ENCODE results near the gene TBC1D22A.
A peak's percentile ranks its signal among the peaks of the same experiment; 100 is the strongest.

Gene TBC1D22A

DNA sequence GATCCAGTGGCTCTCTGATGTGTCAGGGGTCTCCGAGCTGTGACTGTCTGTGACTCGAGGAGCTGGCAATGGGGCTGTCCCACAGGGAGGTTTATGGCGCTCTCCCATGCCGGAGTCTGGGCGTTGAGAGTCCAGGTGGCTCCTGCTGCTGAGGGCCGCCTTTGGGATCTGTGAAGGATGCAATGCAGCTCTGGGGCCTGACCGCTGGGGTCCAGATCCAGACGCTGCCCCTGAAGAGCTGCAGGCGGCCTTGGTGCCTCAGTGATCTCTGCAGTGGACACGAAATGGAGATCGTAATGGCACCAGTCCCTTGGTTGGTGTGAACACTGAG, 155.3 kb downstream of the TBC1D22A start:
- in situ Hi-C loops (cut with HindIII; ENCODE audit: low pct_unique_long_range_greater_than_20kb, low sequenced_read_pairs), result no loop called here
- no peak for DNase-seq (ENCODE audit: low read depth in 1 of 2, low spot score in 1 of 2)
- TF ChIP-seq JUND (IDR thresholded peaks at IDR 0.05; ENCODE audit: low read depth), result no peak

DNA sequence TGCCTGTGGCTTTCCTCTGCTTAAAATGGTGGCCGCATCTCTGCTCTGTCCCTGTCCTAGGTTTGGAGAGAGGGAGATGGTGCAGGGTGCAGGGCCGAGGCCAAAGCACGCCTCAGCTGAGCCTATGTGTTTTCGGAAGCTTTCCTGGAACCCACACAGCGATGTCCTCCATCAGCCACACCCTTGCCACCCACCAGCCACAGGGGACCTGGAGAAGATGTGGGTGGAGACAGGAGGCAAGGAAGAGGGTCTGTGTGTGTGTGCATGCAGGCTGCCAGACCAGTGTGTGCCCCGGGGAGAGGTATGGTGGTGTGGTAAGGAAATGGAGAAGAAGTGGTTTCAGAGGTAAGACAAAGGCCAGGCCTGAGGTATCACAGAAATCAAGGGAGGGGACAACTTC, 155.7 kb downstream of the TBC1D22A start:
- TF ChIP-seq JUND (IDR thresholded peaks at IDR 0.05; ENCODE audit: low read depth), result no peak
- no peak for DNase-seq (ENCODE audit: low read depth in 1 of 2, low spot score in 1 of 2)
- in situ Hi-C loops (cut with HindIII; ENCODE audit: low pct_unique_long_range_greater_than_20kb, low sequenced_read_pairs), result no loop called here

DNA sequence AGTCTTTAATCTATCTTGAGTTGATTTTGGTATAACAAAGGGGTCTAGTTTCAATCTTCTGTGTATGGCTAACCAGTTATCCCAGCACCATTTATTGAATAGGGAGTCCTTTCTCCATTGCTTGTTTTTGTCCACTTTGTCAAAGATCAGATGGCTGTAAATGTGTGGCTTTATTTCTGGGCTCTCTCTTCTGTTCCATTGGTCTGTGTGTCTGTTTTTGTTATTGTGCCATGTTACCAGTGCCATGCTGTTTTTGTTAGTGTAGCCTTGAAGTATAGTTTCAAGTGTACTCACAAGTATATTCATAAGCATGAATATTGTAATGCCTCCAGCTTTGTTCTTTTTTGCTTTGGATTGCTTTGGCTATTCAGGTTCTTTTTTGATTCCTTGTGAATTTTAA, 159.6 kb downstream of the TBC1D22A start:
- in situ Hi-C loops (cut with HindIII; ENCODE audit: low pct_unique_long_range_greater_than_20kb, low sequenced_read_pairs), result no loop called here
- no peak for DNase-seq (ENCODE audit: low read depth in 1 of 2, low spot score in 1 of 2)
- no peak for TF ChIP-seq JUND (IDR thresholded peaks at IDR 0.05; ENCODE audit: low read depth)

DNA sequence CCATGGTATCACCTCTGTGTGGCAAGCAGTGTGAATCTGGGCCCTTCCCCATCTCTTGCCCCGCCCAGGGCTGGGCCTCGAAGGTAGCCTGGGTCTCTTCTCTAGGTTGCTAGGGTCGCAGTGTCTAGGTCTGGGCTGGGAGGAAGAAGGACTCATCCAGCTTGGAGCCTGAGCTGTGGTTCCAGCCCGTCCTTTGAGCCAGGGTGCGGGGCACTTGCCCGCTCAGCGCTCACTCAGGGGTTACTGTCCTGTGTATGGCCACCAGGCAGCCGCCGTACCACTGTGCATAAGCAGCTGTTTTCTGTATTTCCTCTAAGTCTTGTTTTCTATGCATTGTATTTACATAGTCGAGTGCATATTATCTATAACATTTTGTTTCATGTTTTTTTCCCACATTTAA, 160.9 kb downstream of the TBC1D22A start:
- DNase-seq (ENCODE audit: low read depth in 1 of 2, low spot score in 1 of 2), result no peak
- in situ Hi-C loops (cut with HindIII; ENCODE audit: low pct_unique_long_range_greater_than_20kb, low sequenced_read_pairs), result no loop called here
- no peak for TF ChIP-seq JUND (IDR thresholded peaks at IDR 0.05; ENCODE audit: low read depth)

DNA sequence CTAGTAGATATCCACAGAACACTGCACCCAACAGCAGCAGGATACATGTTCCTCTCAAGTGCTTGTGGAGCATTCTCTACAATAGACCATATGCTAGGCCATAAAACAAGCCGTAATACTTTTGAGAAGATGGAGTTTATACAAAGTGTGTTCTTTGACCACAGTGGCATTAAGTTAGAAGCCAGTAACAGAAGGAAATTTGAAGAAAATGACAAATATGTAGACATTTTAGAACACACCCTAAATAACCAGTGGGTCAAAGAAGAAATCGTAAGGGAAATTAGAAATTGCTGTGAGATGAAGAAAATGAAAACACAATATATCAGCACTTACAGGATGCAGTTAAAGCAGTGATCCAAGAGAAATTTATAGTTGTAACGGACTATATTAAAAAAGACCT, 163.4 kb downstream of the TBC1D22A start:
- DNase-seq (ENCODE audit: low read depth in 1 of 2, low spot score in 1 of 2), result no peak
- TF ChIP-seq JUND (IDR thresholded peaks at IDR 0.05; ENCODE audit: low read depth), result no peak
- in situ Hi-C loops (cut with HindIII; ENCODE audit: low pct_unique_long_range_greater_than_20kb, low sequenced_read_pairs), result no loop called here

DNA sequence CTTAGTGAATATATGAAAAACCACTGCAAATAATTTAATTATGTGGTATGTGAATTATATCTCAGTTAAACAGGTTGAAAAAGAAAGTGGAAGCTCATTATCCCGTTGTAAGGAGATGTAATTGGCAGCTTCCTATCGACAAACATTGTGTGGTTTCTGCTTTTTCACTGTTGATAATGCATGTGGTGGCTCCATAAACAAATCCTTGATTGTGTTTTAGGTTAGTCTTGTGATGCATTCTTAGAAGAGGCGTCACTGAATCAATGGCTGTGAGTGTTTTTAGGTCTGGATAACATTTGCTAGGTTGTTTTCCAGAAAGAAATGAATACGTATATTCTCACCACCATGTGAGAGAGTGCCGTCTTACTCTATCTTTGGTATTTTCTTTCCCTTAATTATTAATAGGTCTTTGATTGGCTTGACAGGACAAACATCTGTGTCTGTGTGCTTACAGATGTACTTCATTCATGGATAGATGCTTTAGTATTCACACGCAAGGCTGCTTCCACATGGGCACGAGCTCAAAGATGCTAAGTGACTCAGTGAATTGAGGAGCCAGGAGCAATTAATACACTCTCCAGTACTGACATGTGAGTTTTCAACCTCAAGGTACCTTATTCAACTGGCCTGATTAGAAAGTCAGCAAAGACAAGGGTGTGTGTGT, 166.7 kb downstream of the TBC1D22A start:
- no peak for TF ChIP-seq JUND (IDR thresholded peaks at IDR 0.05; ENCODE audit: low read depth)
- no peak for DNase-seq (ENCODE audit: low read depth in 1 of 2, low spot score in 1 of 2)

DNA sequence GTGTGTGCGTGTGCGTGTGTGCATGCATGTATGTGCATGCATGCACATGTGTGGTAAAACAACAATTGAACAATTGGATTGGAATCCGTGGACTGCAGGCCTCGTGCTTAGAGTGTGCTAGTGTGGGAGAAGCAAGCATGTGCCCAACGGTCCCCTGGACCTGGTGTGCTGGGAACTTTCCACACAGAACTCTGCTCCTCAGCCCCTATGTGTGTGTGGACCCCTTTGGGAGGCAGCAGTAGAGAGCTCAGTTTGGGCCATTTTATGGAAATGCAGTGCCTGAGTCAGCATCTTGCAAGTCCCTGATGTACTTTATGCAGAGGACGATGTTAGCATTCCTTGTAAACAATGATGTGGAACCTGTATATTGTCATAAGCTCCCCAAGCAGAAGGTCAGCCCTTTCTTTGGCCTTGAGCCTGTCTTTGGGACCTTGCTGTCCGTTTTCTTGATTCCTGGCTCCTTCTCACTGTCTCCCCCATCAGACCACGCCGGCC, 167.3 kb downstream of the TBC1D22A start:
- in situ Hi-C loops (cut with HindIII; ENCODE audit: low pct_unique_long_range_greater_than_20kb, low sequenced_read_pairs), result no loop called here
- no peak for DNase-seq (ENCODE audit: low read depth in 1 of 2, low spot score in 1 of 2)
- TF ChIP-seq JUND (IDR thresholded peaks at IDR 0.05; ENCODE audit: low read depth), result no peak

More for the DNA sequence above, 166.7 kb downstream of the TBC1D22A start:
- in situ Hi-C loops (cut with HindIII; ENCODE audit: low pct_unique_long_range_greater_than_20kb, low sequenced_read_pairs), result no loop called here

DNA sequence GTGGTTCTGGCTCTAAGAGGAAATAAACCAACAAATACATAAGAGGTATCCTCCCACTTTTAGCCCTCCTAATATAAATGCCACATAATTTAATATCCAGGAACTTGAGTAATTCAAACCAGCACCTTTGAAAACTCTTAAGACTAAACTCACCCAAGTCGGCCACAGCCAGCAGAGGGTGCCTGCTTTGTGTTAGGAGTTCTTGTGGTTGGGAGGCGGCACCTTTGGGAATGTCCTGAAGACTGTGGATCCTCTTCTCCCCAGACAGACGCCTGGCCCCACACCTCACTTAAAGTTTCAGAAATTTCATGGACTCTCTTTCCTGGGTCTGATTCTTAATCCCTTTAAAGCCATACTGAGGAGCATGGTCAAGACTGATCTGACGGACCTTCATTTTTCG, 169.0 kb downstream of the TBC1D22A start:
- peak in 1 of 2 experiments; percentile 55 for DNase-seq (ENCODE audit: low read depth in 1 of 2, low spot score in 1 of 2)
- no peak for TF ChIP-seq JUND (IDR thresholded peaks at IDR 0.05; ENCODE audit: low read depth)
- in situ Hi-C loops (cut with HindIII; ENCODE audit: low pct_unique_long_range_greater_than_20kb, low sequenced_read_pairs), result no loop called here

DNA sequence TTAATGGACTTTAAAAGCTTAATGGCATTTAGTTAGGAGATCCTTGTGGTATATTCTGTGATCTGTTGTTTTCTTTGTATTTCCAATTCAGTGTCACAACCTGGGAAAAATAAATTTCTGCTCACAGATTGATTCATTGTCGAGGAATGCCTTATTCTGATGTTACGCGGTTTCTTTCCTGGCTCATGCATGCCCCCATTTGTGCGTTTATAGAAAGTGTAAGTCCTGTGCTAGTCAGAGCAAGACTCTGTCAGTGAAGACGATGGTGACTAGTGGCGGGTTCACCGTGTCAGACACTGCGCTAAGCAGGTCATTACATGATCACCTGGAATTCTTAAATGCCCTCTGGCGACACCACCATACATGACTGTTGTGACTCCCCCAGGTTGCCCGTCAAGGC, 169.4 kb downstream of the TBC1D22A start:
- DNase-seq (ENCODE audit: low read depth in 1 of 2, low spot score in 1 of 2), result no peak
- TF ChIP-seq JUND (IDR thresholded peaks at IDR 0.05; ENCODE audit: low read depth), result no peak
- in situ Hi-C loops (cut with HindIII; ENCODE audit: low pct_unique_long_range_greater_than_20kb, low sequenced_read_pairs), result no loop called here

DNA sequence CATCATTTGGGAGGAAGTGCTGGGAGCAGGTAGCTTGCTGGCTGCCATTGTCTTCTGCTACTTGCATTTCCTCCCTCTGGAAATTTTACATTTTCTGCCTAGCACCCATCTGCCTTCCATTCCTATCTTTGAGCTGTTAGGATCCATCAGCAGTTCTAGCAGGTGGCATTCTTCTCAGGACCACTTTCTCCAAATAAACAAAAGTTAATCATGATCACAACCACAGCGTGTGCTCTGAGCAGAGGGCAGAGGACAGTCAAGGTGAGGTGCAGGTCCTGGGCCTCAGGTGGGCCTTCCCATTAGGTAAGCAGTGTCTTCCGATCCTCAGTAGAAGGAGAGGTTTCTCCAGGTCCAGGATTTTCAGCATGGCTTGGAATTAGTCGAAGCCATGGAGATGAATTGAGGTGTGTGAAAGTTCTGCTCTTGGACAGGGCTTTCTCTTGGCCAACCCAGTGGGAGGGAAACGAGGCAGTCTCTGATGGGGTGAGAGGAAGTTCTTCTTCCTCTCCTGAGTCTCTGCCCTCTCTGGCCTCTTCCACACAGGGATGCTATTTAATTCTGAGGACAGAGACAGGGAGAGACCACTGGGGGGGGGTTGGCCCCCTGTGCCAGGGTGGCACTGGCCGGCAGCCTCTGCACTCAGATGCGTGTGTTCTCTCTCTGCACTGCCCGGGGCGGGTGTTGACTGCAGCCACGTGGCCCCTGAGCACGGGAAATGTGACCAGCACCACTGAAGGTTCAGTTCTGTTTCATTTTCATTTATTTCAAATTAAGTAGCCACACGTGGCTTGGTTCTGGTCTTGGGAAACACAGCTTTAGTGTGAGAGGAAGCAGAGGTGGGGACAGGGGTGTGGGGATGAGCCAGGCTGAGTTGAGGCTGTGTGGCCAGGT, 170.8 kb downstream of the TBC1D22A start:
- no peak for DNase-seq (ENCODE audit: low read depth in 1 of 2, low spot score in 1 of 2)
- in situ Hi-C loops (cut with HindIII; ENCODE audit: low pct_unique_long_range_greater_than_20kb, low sequenced_read_pairs), result no loop called here
- no peak for TF ChIP-seq JUND (IDR thresholded peaks at IDR 0.05; ENCODE audit: low read depth)

DNA sequence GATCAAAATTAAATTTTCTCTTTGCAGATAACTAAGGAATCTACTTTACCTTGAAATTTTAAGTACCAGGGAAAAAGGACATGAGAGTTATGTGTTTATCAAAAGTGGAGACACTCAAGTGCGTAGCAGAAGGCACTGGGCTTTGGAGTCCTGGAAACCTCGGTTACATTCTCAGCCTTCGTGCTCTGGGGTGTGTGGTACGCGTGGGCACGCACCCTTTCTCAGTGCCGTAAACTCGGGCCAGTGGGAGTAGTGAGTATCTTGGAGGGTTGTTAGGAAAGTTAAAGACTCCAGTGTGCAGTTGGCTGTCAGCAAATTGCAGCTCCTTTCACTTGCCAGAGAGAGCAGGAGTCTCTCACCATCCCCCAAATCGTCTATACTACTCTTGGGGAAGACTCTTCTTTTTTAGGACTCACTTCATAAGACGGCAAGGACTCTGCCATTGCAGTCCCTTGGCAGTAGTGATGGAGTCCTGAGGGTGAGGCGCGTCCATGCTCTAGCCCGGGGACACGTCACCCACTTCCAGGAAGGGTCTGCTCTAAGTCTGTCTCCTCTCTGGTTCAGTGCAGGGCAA, 171.8 kb downstream of the TBC1D22A start:
- no peak for TF ChIP-seq JUND (IDR thresholded peaks at IDR 0.05; ENCODE audit: low read depth)
- no peak for DNase-seq (ENCODE audit: low read depth in 1 of 2, low spot score in 1 of 2)
- in situ Hi-C loops (cut with HindIII; ENCODE audit: low pct_unique_long_range_greater_than_20kb, low sequenced_read_pairs), result no loop called here

DNA sequence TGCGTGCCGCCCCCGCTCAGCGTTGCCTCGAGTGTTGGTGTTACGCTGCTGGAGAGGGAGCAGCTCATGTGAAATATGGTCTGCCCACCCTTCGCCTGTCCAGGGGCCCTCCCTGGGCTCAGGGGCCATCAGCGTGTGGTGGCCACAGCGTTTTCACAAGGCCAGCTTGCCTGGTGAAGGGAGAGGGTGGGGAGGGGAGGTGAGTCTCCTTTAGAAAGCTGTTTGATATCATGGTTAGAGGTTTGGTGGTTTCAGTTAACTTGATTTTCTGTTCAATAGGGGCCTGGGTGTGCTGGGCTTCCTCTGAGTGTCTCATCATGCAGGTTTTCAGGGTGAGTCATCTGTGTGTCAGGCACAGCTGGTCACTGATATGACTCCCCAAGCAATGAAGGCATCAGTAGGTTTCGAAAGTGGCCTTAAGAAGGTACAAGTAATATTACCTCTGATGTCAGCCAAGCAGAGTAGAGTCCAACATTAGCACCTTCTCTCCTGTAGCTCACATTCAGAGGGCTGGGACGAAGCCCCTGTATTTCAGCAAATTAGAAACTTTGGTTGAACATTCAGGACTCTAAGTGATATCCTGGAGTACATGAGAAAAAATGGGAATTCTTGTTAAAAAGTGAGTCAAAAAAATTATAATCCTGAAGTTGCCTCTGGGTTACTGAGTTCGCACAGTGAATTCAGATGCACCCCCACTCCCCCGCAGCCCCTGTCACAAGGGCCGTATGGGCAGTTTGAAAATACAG, 172.5 kb downstream of the TBC1D22A start:
- in situ Hi-C loops (cut with HindIII; ENCODE audit: low pct_unique_long_range_greater_than_20kb, low sequenced_read_pairs), result no loop called here
- no peak for TF ChIP-seq JUND (IDR thresholded peaks at IDR 0.05; ENCODE audit: low read depth)
- no peak for DNase-seq (ENCODE audit: low read depth in 1 of 2, low spot score in 1 of 2)

Data from T47D (cell line).